K562 (cell line): ENCODE measurements around the gene PBX1. TPM values are rescaled to one million over a fixed set of nuclear protein-coding genes. Genes with fewer than 3 reads are reported as not detected.

Experiments
- ATAC-seq: fragments of 200-7000 bp; cut with Tn5 transposase; 3 replicates; pipeline ENCODE4 v1.9.1; 2020; ENCODE audit warnings: moderate library complexity
- BruUV-seq: library from RNA; stranded (reverse); fragments of 400-500 nt; replicated peaks from 2 replicates; lab custom pipeline; 2021; lab: Mats Ljungman, UMichigan
- CTCF ChIA-PET: fragments of 300-600 bp; formaldehyde crosslinking; extraction: SDS; loops from one replicate; lab custom pipeline; 2021; ENCODE audit warnings: low intra/inter-chr PET ratio; lab: Yijun Ruan, JAX
- POLR2A ChIA-PET: fragments of 300-600, 350-650 bp; sonication (Branson Sonifier 250); formaldehyde crosslinking; extraction: SDS; loops from one replicate; lab custom pipeline; 2021; ENCODE audit warnings: antibody characterized with exemption, inconsistent platforms; lab: Yijun Ruan, JAX
- DNase-seq, 4 experiments: peaks; one replicate each; pipeline versions ENCODE4 v3.0.0 to v3.0.0-alpha.2; 2011 to 2018; ENCODE audit warnings: low spot score in 3 of 4, mixed read lengths in 3 of 4; ENCODE audit errors: extremely low read depth in 1 of 4
- FAIRE-seq: peaks from 2 replicates; lab custom pipeline; 2011; peaks lifted over from hg19 to GRCh38; lab: Jason Lieb, UNC
- H2AFZ ChIP-seq: 2 replicates; pipeline ENCODE4 v1.6.0; 2011; ENCODE audit warnings: low read depth, low read length, control low read depth, inconsistent platforms
- H3K27ac ChIP-seq: fragments of 200-600 bp; 3 replicates; pipeline ENCODE4 v1.8.0; 2011; ENCODE audit warnings: low read depth, mild to moderate bottlenecking, control low read depth, inconsistent platforms, low read length, moderate library complexity, mixed read lengths; ENCODE audit errors: extremely low read depth
- H3K27me3 ChIP-seq, 2 experiments: fragments of 300-600 bp in 1 of 2; 2 replicates in 1 of 2; 3 replicates in 1 of 2; pipeline versions ENCODE4 v1.6.0 to v1.8.0; 2011; ENCODE audit warnings: inconsistent platforms in 2 of 2, low read length in 2 of 2, mild to moderate bottlenecking in 1 of 2, mixed read lengths in 1 of 2, moderate library complexity in 1 of 2; ENCODE audit not compliant: control insufficient read depth in 2 of 2, insufficient read depth in 2 of 2
- H3K36me3 ChIP-seq: fragments of 300-600 bp; 3 replicates; pipeline ENCODE4 v1.8.0; 2011; ENCODE audit warnings: mild to moderate bottlenecking, low read length, inconsistent platforms; ENCODE audit not compliant: control insufficient read depth, insufficient read depth
- H3K4me1 ChIP-seq, 2 experiments: fragments of 200-600 bp in 1 of 2; replicated peaks in 1 of 2; 2 replicates in 1 of 2; 3 replicates in 1 of 2; pipeline versions ENCODE4 v1.5.1 to v1.8.0; 2011; ENCODE audit warnings: inconsistent platforms in 2 of 2, low read length in 2 of 2, mild to moderate bottlenecking in 1 of 2, mixed read lengths in 1 of 2, moderate library complexity in 1 of 2; ENCODE audit not compliant: control insufficient read depth in 2 of 2, insufficient read depth in 2 of 2
- H3K4me2 ChIP-seq: 2 replicates; pipeline ENCODE4 v1.6.1; 2011; ENCODE audit warnings: low read length, control low read depth, inconsistent platforms, mixed read lengths; ENCODE audit not compliant: insufficient read depth
- H3K4me3 ChIP-seq: fragments of 200-600 bp; sonication (generic), shearing (Covaris generic); 2 replicates; pipeline ENCODE4 v1.5.1; 2016; ENCODE audit warnings: control low read depth, inconsistent platforms
- H3K79me2 ChIP-seq: fragments of 200-600 bp; 3 replicates; pipeline ENCODE4 v1.8.0; 2011; ENCODE audit warnings: low read length, inconsistent platforms; ENCODE audit not compliant: control insufficient read depth, insufficient read depth
- H3K9ac ChIP-seq, 2 experiments: 2 replicates each; pipeline versions ENCODE4 v1.6.0 to v1.6.1; 2011; ENCODE audit warnings: low read depth in 2 of 2, low read length in 2 of 2, control low read depth in 1 of 2, inconsistent platforms in 1 of 2, mild to moderate bottlenecking in 1 of 2, mixed read lengths in 1 of 2; ENCODE audit not compliant: insufficient read depth in 1 of 2
- H3K9me1 ChIP-seq: one replicate; pipeline ENCODE4 v1.6.0; 2011; ENCODE audit warnings: inconsistent platforms, mild to moderate bottlenecking, low read length, moderate library complexity; ENCODE audit not compliant: control insufficient read depth, insufficient read depth
- H3K9me3 ChIP-seq: replicated peaks from 2 replicates; pipeline ENCODE4 v1.5.1; 2011; ENCODE audit warnings: low read depth, low read length, inconsistent platforms; ENCODE audit not compliant: control insufficient read depth, insufficient read depth
- H4K20me1 ChIP-seq: replicated peaks from 2 replicates; pipeline ENCODE4 v1.6.1; 2011; ENCODE audit warnings: low read length, inconsistent platforms, mixed read lengths; ENCODE audit not compliant: control insufficient read depth, insufficient read depth
- CBFA2T3 ChIP-seq: fragments of 450-650 bp; IDR thresholded peaks from 2 replicates; pipeline ENCODE4 v1.6.1; 2017
- ILK ChIP-seq: fragments of 450-650 bp; IDR thresholded peaks from 2 replicates; pipeline ENCODE4 v1.6.1; 2016; ENCODE audit warnings: missing genetic modification characterization, low read depth, mild to moderate bottlenecking, missing compliant biosample characterization, moderate library complexity, borderline replicate concordance
- SREBF1 ChIP-seq: fragments of 150-350 bp; IDR thresholded peaks from 2 replicates; pipeline ENCODE4 v1.6.1; 2014; ENCODE audit warnings: antibody characterized with exemption, low read depth, low read length, borderline replicate concordance
- ZNF121 ChIP-seq: sonication (generic); formaldehyde crosslinking; conservative IDR thresholded peaks from 2 replicates; pipeline ENCODE4 v1.8.0; 2022; ENCODE audit warnings: missing genetic modification reagents
- WGBS: fragments of 100-300 bp; shearing (Covaris generic); methylation state at CpG from one replicate; pipeline ENCODE4 v1.1.6; 2016; ENCODE audit warnings: low coverage, mixed read lengths; ENCODE audit not compliant: insufficient coverage; ENCODE audit errors: missing lambda C conversion rate; 5-methylcytosine and 5-hydroxymethylcytosine counted together
- in situ Hi-C: fragments of 300-500 bp; cut with MboI; formaldehyde crosslinking; loops from 4 replicates; pipeline ENCODE4 v1.15.0; 2018; ENCODE audit warnings: inconsistent platforms, mixed read lengths
- intact Hi-C: fragments of 100-400 bp; cut with micrococcal nuclease; formaldehyde crosslinking; loops from 2 replicates; pipeline ENCODE4 v1.14.2; 2022
- polyA plus RNA-seq, 8 experiments: library from polyadenylated mRNA; depleted of rRNA in 4 of 8; stranded (reverse) in 5 of 8; unstranded in 3 of 8; fragments of >200 nt; fragmentation: Nextera tagmentation in 2 of 8; fragmentation: Illumina TruSeq in 1 of 8; extraction: Ambion mirVana in 2 of 8; extraction: Trizol in 1 of 8; gene quantifications; 2 replicates each; pipeline versions ENCODE4 v1.2.1 to v1.2.3, GENCODE V29; 2011 to 2014; ENCODE audit warnings: inconsistent platforms in 1 of 8, missing spikeins in 1 of 8
- total RNA-seq, 7 experiments: library from RNA; depleted of rRNA in 6 of 7; stranded (reverse); fragments of >200 nt in 6 of 7; fragmentation: Illumina TruSeq in 2 of 7; extraction: Trizol in 2 of 7; gene quantifications; 2 replicates each; pipeline versions ENCODE4 v1.2.1 to v1.2.3, GENCODE V29; 2011 to 2021; ENCODE audit warnings: low replicate concordance in 1 of 7
- TF ChIP-seq, protein P1 (sequence below), 2 experiments: fragments of 450-650 bp; IDR thresholded peaks; 2 replicates each; pipeline ENCODE4 v1.6.1; 2016; ENCODE audit warnings: mild to moderate bottlenecking in 2 of 2, borderline replicate concordance in 1 of 2, low read depth in 1 of 2, moderate library complexity in 1 of 2

The PBX1 gene
- total and polyA plus RNA-seq, 9 of the 15 experiments (the other 6 are each of a cell fraction or from before 2014, with no cell fraction given) = 0.03 to 0.62 (median 0.17) TPM

DNA sequence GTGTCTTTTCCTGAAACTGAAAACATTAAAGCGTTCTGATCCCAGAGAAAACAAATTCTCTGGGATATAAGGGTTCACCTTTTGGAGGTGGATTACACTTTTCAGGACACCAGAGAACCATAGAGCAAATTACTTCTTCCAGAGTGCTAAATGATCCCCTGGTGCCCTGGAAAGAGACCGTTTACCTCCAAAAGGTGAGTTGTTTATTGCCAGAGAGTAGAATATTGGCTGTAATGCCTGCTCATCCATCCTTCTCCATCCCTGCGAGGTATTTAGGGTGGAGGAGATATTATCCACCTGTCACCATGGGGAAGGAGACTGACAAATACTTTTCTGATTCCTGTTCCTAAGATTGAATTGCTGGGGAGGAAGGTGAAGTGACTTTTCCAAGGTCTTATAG, 30.4 kb downstream of the PBX1 start:
- FAIRE-seq = no peak
- H2AFZ ChIP-seq = no peak overlapping the region
- TF ChIP-seq ILK = no peak
- no peak for TF ChIP-seq CBFA2T3
- TF ChIP-seq SREBF1 = no peak
- TF ChIP-seq ZNF121 = no peak
- H4K20me1 ChIP-seq = no peaks in the 10 kb centered on the region
- no peaks in the 10 kb centered on the region for H3K9me1 ChIP-seq
- no peak overlapping the region for H3K4me3 ChIP-seq
- H3K79me2 ChIP-seq = no peaks in the 10 kb centered on the region
- no peak overlapping the region for H3K9ac ChIP-seq
- ChIA-PET POLR2A (no interaction called here), CTCF (no interaction called here)
- intact Hi-C loops (no loop called here), in situ Hi-C loops (no loop called here)
- no peaks in the 10 kb centered on the region for H3K9me3 ChIP-seq
- H3K36me3 ChIP-seq = no peaks in the 10 kb centered on the region
- H3K27ac ChIP-seq = no peak overlapping the region
- BruUV-seq = no TSS peak
- no peak for ATAC-seq
- H3K4me1 ChIP-seq = no peaks in the 10 kb centered on the region
- WGBS = 3% methylated on average over 3 of the region's 3 CpGs
- H3K27me3 ChIP-seq = peaks cover 0 to 5% of the 10 kb centered on the region in 2 experiments; a peak in 1 of 5 replicates
- no peak for DNase-seq
- H3K4me2 ChIP-seq = no peak overlapping the region

DNA sequence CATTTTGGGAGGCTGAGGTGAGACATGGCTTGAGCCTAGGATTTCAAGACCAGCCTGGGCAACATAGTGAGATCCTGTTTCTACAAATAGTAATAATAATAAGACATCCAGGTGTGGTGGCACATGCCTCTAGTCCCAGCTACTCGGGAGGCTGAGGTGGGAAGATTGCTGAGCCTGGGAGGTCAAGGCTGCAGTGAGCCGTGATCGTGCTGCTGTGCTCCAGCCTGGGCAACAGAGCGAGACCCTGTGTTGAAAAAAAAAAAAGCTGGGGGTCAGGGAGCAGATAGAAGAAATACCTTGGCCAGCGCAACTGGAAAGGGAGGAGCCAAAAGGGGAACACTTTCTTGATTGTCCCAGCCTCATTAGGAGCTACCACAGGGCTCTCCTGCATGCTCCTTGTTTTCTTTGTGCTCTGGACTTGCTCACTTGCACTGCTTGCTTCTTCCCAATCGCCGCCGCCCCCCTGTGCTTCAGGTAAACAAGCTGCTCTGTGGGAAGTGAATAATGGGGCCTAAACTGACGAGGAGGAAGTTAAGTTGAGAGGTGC, 31.1 kb downstream of the PBX1 start:
- Histone ChIP-seq H3K4me3 (no peak overlapping the region), H3K36me3 (no peaks in the 10 kb centered on the region), H3K27ac (no peak overlapping the region), H3K4me1 (no peaks in the 10 kb centered on the region), H3K27me3 (peaks cover 0 to 5% of the 10 kb centered on the region in 2 experiments; a peak in 1 of 5 replicates), H3K9me1 (no peaks in the 10 kb centered on the region), H3K9ac (no peak overlapping the region), H4K20me1 (no peaks in the 10 kb centered on the region), H2AFZ (no peak overlapping the region), H3K4me2 (no peak overlapping the region), H3K9me3 (no peaks in the 10 kb centered on the region), H3K79me2 (no peaks in the 10 kb centered on the region)
- CTCF ChIA-PET = no interaction called here
- ATAC-seq = no peak
- no peak for DNase-seq
- no peak for FAIRE-seq
- in situ Hi-C loops (no loop called here), intact Hi-C loops (no loop called here)
- BruUV-seq = no TSS peak
- TF ChIP-seq, protein P1, sequence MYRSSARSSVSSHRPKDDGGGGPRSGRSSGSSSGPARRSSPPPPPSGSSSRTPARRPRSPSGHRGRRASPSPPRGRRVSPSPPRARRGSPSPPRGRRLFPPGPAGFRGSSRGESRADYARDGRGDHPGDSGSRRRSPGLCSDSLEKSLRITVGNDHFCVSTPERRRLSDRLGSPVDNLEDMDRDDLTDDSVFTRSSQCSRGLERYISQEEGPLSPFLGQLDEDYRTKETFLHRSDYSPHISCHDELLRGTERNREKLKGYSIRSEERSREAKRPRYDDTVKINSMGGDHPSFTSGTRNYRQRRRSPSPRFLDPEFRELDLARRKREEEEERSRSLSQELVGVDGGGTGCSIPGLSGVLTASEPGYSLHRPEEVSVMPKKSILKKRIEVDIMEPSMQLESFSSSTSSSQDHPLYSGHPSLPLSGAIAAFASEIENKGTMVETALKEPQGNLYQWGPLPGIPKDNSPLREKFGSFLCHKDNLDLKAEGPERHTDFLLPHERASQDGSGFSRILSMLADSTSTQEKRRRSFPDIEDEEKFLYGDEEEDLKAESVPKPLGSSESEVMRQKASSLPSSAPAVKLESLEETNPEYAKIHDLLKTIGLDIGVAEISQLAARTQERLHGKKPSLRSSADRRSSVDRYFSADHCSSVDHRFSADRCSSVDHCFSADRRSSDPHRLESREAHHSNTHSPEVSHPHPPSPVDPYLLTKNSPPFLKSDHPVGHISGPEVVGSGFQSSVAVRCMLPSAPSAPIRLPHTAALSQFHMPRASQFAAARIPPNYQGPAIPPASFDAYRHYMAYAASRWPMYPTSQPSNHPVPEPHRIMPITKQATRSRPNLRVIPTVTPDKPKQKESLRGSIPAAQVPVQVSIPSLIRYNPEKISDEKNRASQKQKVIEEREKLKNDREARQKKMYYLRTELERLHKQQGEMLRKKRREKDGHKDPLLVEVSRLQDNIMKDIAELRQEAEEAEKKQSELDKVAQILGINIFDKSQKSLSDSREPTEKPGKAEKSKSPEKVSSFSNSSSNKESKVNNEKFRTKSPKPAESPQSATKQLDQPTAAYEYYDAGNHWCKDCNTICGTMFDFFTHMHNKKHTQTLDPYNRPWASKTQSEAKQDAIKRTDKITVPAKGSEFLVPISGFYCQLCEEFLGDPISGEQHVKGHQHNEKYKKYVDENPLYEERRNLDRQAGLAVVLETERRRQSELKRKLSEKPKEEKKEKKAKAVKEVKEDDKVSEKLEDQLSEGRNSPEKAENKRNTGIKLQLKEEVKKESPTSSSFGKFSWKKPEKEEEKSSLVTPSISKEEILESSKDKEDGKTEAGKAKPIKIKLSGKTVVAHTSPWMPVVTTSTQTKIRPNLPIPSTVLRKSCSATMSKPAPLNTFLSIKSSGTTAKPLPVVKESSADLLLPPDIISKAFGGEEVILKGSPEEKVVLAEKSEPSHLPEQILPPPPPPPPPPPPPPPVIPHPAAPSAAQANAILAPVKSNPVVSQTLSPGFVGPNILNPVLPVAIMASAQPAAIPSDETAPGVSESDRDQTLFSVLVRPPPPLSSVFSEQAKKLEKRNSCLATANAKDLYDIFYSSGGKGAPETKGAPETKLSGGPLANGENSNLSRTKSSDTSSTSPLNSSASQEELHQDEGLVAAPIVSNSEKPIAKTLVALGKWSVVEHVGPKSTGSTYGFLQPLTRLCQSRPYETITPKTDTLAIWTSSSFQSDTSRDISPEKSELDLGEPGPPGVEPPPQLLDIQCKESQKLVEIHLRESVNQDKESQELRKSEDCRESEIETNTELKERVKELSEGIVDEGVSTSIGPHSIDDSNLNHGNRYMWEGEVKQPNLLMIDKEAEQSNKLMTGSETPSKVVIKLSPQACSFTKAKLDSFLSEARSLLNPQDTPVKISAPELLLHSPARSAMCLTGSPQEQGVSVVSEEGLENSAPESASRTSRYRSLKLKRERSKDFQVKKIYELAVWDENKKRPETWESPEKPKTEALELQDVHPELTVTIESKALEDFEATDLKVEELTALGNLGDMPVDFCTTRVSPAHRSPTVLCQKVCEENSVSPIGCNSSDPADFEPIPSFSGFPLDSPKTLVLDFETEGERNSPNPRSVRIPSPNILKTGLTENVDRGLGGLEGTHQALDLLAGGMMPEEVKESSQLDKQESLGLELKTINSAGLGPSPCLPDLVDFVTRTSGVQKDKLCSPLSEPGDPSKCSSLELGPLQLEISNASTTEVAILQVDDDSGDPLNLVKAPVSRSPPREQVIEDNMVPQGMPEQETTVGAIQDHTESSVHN (IDR thresholded peaks at IDR 0.05; ENCODE audit: borderline replicate concordance in 1 of 2, low read depth in 1 of 2) = no peak
- TF ChIP-seq ZNF121 = peak; percentile 53
- POLR2A ChIA-PET = no interaction called here
- WGBS = 0% methylated on average over 9 of the region's 9 CpGs
